Lower leg skin (tissue), 3 donors: ENCODE data around the gene FRMD7.
"Not testable (repeated sequence)": the region's sequence is repeated elsewhere in the genome, so short reads cannot be mapped to it uniquely, and the experiment has no call there.

Source experiments
- CTCF ChIP-seq, 3 donors: fragments of 450-650 bp; IDR thresholded peaks; one replicate each; pipeline ENCODE4 v1.5.1; 2016; ENCODE audit warnings: antibody characterized with exemption in 3 of 3, mild to moderate bottlenecking in 3 of 3, moderate library complexity in 2 of 3
- POLR2A ChIP-seq, 2 donors: fragments of 450-650 bp; IDR thresholded peaks; one replicate each; pipeline ENCODE4 v1.6.1; 2016 to 2017; ENCODE audit warnings: antibody characterized with exemption in 2 of 2, mild to moderate bottlenecking in 1 of 2, moderate library complexity in 1 of 2

- TF ChIP-seq CTCF, POLR2A (IDR thresholded peaks at IDR 0.05): not testable (repeated sequence)
Measured at GRCh38 chrX:132163094-132163493, 35.3 kb upstream of the FRMD7 start.
